Left colon (tissue), 2 donors: ENCODE data around the gene LEFTY1. TPM values are rescaled to one million over a fixed set of nuclear protein-coding genes. Genes with fewer than 3 reads are reported as not detected.
"Not testable (repeated sequence)": the region's sequence is repeated elsewhere in the genome, so short reads cannot be mapped to it uniquely, and the experiment has no call there.

Experiments
- ATAC-seq: fragments of 200-7000 bp; cut with Tn5 transposase; one replicate; pipeline ENCODE4 v1.9.1; 2020; ENCODE audit warnings: mild to moderate bottlenecking, moderate library complexity
- DNase-seq, 2 donors: peaks; one replicate each; pipeline ENCODE4 v3.0.0-alpha.2; 2020
- intact Hi-C, 2 donors: fragments of 100-400 bp; cut with DNase I in 1 of 2; cut with micrococcal nuclease in 1 of 2; formaldehyde crosslinking; loops; one replicate each; pipeline versions ENCODE4 v1.11.2 to v1.14.0; 2022; cut with DNase I, micrococcal nuclease
- total RNA-seq, 2 donors: library from RNA; stranded (reverse); fragmentation: NEBNext Ultra II Directional; extraction: Animal tissue kit (Norgen Biotek cat#: 25700); gene quantifications; one replicate each; pipeline ENCODE4 v1.2.1, GENCODE V29; 2021
- donor health status: DM: no; HTN: no; CAD: no.
- donor health status: DM: yes; HTN: yes; CAD: no.

LEFTY1 gene
- total RNA-seq, 2 donors from 2014 or later: 106 to 385 TPM

GRCh38 chr1:225892307-225892706 is 3.4 kb upstream of the LEFTY1 start:
- ATAC-seq: no peak
- intact Hi-C loops: no loop called here
- no peak for DNase-seq

GRCh38 chr1:225891229-225891972 is 2.5 kb upstream of the LEFTY1 start:
- ATAC-seq (peak; percentile 65), DNase-seq (peak; percentile 58 to 77)
- intact Hi-C loops: no loop called here

DNA sequence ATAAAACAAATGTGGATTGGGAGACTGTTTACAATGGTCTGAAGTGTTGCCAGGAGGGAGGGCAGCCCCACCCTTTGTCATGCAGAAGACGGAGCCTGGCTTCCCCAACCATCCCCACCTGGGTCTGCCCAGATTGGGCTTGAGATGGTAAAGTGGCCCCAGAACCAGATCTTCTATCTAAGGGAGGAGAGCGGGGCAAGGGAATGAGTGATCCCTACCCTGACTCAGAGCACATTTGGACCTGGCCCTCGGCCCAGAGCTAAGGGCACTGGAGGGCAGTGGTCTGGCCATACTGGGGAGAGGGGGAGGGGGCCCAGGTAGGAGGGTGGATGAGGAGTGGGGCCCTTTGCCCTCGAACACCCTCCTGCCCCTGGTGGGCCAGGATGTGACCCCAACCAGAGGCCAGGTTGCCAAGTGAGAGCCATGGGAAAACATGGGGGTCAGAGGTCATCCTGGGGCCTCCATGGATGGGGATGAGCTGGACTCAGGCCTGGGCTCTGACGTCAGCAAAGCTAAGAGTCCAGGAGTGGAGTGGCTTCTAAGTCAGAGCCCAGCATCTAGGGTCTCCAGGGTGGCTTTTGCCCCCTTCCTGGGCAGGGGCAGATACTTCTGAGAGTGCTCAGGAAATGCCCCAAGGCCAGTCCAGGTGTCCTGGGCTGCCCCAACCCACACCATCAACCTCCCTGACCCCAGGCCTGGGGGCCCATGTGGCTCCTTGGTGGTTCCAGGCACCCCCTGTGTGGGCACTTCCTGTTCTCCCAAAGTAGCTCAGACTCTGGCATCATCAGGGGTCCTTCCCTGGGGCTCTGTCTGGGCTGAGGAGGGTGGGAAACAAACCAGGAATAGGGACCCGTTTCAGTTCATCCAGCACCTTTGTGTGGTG is 1.6 kb upstream of the LEFTY1 start:
- intact Hi-C loops: no loop called here
- ATAC-seq: peak; percentile 47

DNA sequence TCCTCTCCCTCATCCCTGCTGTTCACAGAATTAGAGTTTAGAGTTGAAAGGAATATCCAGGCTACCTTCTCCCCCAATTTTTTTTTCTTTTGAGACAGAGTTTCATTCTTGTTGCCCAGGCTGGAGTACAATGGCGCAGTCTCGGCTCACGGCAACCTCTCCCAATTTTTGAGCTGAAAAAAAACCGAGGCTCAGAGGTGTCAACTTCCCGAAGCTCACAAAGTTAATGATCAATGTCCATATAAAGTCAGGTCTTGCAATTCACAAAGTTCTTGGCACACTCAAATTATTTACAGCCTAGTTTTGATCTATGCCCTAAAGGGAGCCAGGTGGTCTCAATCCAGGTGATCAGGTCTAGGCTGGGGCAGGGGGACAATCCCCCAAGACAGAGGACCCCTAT is 797 bp upstream of the LEFTY1 start:
- DNase-seq: no peak
- peak; percentile 34 for ATAC-seq
- intact Hi-C loops: no loop called here

More for the DNA sequence above, 1.6 kb upstream of the LEFTY1 start:
- peak in 1 of 2 donors; percentile 64 for DNase-seq

GRCh38 chr1:225888289-225888897 is 553 bp downstream of the LEFTY1 start:
- intact Hi-C loops: no loop called here
- ATAC-seq (peak; percentile 2), DNase-seq (no peak)

DNA sequence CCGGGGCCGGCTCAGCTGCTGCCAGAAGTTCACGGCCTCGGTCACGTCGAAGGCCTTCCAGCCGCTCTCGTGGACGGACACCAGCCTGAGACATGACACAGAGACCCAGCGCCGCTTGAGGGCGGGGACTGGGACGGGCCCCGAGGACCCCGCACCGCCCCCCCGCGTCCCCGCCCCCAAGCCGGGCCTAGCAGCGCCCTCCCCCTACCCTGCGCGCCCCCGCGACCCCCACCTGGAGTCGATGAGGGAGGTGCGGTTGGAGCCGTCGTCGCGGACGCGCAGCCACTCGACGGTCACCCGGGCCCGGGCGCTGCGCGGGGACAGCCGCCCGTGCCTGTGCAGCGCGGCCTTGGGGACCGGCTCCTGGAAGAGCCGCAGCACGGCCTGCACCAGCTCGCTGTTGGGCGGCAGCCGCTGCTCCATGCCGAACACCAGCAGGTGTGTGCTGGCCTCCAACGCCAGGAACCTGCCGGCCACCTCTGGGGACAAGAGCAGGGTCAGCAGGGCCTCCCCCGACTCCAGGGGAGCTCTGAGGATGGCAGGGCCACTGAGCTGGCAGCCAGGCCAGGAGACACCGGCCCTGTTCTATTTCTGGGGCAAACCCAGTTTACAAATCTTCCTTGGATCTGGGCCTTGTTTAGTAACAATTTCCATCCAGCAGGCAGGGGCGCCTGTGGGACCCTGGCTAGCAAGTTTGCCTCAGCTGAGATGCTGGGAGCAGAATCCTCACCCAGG is 1.2 kb downstream of the LEFTY1 start:
- intact Hi-C loops: not testable (repeated sequence)

GRCh38 chr1:225887030-225887314 is 2.0 kb downstream of the LEFTY1 start:
- ATAC-seq (no peak), DNase-seq (no peak)
- intact Hi-C loops: no loop called here

More for the DNA sequence above, 1.2 kb downstream of the LEFTY1 start:
- DNase-seq: peak in 1 of 2 donors; percentile 47
- ATAC-seq: peak; percentile 3

DNA sequence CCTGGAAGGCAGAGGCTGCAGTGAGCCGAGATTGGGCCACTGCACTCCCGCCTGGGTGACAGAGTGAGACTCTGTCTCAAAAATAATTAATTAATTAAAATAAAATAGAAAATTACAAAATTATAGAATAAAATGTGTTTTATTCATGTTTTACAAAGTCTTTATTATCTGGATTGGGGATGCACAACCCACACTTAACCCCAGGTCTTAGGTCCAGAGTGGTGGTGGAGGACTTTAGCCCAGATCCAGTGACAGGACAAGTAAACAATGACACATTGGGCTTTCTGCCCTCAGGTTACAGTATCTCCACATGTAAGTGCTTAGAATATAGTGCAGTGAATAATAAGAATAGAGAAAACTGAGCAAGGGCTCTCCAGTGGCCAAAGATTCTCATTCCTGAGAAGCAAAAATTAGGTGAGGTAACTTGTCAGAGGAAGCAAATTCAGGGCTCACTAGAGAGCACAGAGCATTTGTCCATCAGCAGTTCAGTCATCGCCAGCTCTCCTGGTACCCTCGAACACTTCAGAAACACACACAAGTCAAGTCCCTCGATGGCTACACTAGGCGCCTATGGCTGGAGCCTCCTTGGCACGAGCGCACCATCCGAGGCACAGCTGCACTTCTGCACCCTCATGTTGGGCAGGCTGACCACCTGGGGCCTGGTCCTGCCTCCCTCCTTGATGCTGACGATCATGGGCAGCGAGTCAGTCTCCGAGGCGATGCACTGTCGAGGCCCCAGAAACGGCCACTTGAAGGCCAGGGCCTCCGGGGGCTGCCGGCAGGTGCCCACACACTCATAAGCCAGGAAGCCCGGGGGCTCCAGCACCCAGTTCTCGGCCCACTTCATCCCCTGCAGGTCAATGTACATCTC is 2.6 kb downstream of the LEFTY1 start:
- intact Hi-C loops: no loop called here
- DNase-seq (no peak), ATAC-seq (no peak)

DNA sequence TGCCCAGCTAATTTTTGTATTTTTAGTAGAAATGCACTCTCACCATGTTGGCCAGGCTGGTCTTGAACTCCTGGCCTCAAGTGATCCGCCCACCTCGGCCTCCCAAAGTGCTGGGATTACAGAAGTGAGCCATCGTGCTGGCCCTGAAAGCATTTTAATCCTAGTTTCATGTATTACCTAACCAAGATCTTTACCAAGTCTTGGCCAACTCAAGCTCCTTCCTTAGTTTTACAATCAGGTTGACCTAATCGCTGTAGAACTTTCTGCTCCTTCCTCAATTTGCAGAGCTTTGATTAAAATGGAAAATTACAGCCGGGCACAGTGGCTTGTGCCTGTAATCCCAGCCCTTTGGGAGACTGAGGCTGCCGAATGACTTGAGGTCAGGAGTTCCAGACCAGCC is 3.6 kb downstream of the LEFTY1 start:
- ATAC-seq (no peak), DNase-seq (no peak)
- intact Hi-C loops: no loop called here

- peak; percentile 11 for ATAC-seq
- intact Hi-C loops: no loop called here
- DNase-seq: peak; percentile 59 to 83
These were observed 5.2 kb downstream of the LEFTY1 start for GRCh38 chr1:225883616-225884265.

- DNase-seq (peak; percentile 44 to 70), ATAC-seq (peak; percentile 20)
- intact Hi-C loops: no loop called here
These were observed 6.0 kb downstream of the LEFTY1 start for GRCh38 chr1:225882694-225883615.

- intact Hi-C loops: no loop called here
- ATAC-seq: peak; percentile 58
- DNase-seq: peak; percentile 91 to 97
These were observed 6.8 kb downstream of the LEFTY1 start, which contains the start of gene TMEM63A for GRCh38 chr1:225881959-225882693. Gene TMEM63A (minus strand): TSS chr1:225882380. CDS start chr1:225877580, 4,800 bp downstream.

DNA sequence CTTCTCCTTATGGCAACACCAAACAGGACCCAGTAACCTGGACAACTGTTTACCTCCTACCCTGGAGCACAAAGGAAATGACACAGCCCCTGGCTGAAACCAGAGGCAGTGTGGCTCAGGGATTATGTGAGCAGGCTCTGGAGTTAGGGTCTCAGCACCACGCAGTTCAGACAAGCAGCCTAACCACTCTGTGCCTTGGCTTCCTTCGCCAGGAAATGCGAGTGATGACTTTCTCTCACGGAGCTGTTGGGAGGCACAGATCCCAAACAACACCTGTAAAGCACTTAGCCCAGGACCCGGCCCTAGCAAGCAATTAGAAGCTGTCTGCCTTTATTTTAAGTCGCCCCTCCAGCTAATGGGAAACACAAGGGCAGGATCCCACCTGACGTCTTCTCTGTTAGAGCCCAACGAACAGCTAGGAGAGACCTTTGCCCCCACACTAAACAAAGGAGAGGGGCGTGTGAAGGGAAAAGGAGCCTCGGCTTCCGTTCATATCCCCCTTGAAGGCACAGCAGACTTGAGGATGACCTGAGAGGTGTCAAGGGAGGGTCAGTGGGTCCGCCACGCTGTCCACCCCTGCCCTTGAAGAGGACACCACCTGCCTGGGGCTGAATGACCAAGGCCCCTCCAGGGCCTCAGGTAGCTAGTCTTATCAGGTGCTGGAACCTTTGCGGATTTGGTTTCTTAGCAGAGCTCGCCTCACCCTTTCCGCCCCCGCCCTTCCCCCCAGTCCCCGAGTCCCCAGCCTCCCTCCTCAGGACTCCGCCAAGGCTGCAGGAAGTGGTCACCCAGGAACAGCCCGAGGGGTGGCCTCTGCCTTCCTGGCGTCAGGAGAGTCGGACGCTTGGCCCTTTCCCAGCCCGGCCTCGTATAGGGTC is 7.6 kb downstream of the LEFTY1 start:
- peak; percentile 66 to 80 for DNase-seq
- intact Hi-C loops: no loop called here
- ATAC-seq: peak; percentile 47

DNA sequence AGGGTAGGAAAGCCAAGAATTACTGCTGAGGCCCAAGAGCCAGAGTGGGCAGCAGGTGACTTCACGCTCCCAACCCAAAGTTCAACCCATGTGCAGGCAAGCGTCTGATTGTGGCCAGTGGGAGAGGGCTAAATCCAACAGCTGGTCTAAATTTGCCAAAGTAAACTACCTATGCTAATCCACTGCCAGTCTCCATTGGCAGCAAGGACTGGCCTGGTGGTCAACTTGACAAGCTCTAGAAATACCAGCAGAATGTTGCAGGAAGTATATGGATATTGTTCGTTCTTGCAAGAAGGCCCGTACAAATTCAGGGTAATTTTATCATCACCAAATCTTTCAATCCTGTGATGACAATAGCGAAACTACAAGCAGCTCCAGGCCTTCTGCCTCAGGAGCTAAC is 8.3 kb downstream of the LEFTY1 start:
- DNase-seq: no peak
- ATAC-seq: no peak
- intact Hi-C loops: no loop called here

GRCh38 chr1:225880222-225880588 is 8.7 kb downstream of the LEFTY1 start:
- ATAC-seq (no peak), DNase-seq (peak; percentile 58 to 61)
- intact Hi-C loops: no loop called here
